Heart left ventricle (tissue), 13 donors: ENCODE data around the gene HRH2.

Source experiments
- CTCF ChIP-seq, 12 donors: fragments of 200-600 bp; sonication (generic) in 4 of 12; IDR thresholded peaks; one replicate each; pipeline versions ENCODE4 v1.5.0 to v1.8.0; 2018 to 2022; ENCODE audit warnings: antibody characterized with exemption in 12 of 12, mild to moderate bottlenecking in 5 of 12
- POLR2A ChIP-seq, 2 donors: fragments of 450-650 bp; IDR thresholded peaks; one replicate each; pipeline ENCODE4 v1.6.1; 2017; ENCODE audit warnings: antibody characterized with exemption in 2 of 2, mild to moderate bottlenecking in 2 of 2, moderate library complexity in 2 of 2
- donor health status: ischemic (EF 13 %, LVEDD 7.1; RV severe dilation, severe dysfunction).
- donor health status: DM: no; HTN: yes; CAD: no.
- donor health status: DM: no; HTN: no; CAD: no.
- donor health status: ischemic (EF 25% LVEDD 6.9; RV normal size, moderate dysfunction).
- donor health status: ischemic (EF 25% LVEDD 5.7; RV mildly dilated, moderate dysfunction).
- donor health status: ischemic (EF 35%, LVEDD 5.7; RV mildly dilated, moderate dysfunction).
- donor health status: nonischemic (EF 11% LVEDD 7.7; RV severe dilation, severe dysfunction).
- donor health status: DM: yes; HTN: yes; CAD: no.
- donor health status: PGD.
- donor health status: ischemic (EF 29% LVEDD 5.4; RV normal size, mild dysfunction).
- donor health status: nonischemic (EF 23%, LVEDD 6.1; RV moderate dilation, normal function).

DNA sequence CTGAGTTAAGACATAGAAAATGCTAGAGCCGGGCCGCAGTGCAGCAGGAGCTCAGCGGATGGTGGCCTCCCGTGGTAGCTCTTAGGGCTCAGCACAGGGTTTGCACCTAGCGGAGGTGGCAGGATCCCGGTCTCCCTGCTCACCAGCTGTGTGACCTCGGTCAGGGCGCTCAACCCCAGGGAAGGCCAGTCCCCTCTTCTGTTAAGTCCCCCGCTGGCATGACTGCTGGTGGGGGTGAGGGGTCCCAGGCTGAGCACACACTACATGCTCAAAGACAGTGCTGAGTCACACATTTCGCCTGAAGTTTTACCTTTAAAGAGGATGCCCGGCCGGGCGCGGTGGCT, 39.0 kb downstream of the HRH2 start:
- TF ChIP-seq POLR2A (IDR thresholded peaks at IDR 0.05), result no peak
- TF ChIP-seq CTCF (IDR thresholded peaks at IDR 0.05), result no peak
